Transverse colon (tissue), 4 donors: Measurements from ENCODE around the gene PMS1. TPM values are rescaled to one million over a fixed set of nuclear protein-coding genes. Genes with fewer than 3 reads are reported as not detected.

ENCODE experiments used
- DNase-seq: peaks from one replicate; pipeline ENCODE4 v3.0.0-alpha.2; 2019
- H3K27ac ChIP-seq, 4 donors: fragments of 200-600 bp; sonication (generic); 2 replicates each; pipeline ENCODE4 v1.5.1; 2016 to 2018; ENCODE audit warnings: inconsistent platforms in 4 of 4
- H3K27me3 ChIP-seq: fragments of 200-600 bp; sonication (generic); 2 replicates; pipeline ENCODE4 v1.5.1; 2017; ENCODE audit warnings: inconsistent platforms
- H3K36me3 ChIP-seq, 4 donors: fragments of 200-600 bp; sonication (generic); 2 replicates each; pipeline ENCODE4 v1.5.1; 2017 to 2019; ENCODE audit warnings: inconsistent platforms in 4 of 4
- H3K4me1 ChIP-seq, 4 donors: fragments of 200-600 bp; sonication (generic); 2 replicates each; pipeline ENCODE4 v1.5.1; 2017 to 2020; ENCODE audit warnings: inconsistent platforms in 4 of 4
- H3K4me3 ChIP-seq, 4 donors: fragments of 200-600 bp; sonication (generic); 1 replicate in 1 of 4; 2 replicates in 3 of 4; pipeline versions ENCODE4 v1.5.1 to v1.6.1; 2017 to 2019; ENCODE audit warnings: inconsistent platforms in 4 of 4
- H3K9me3 ChIP-seq, 2 donors: fragments of 200-600 bp; sonication (generic); 2 replicates each; pipeline ENCODE4 v1.5.1; 2017 to 2019; ENCODE audit warnings: inconsistent platforms in 2 of 2
- CTCF ChIP-seq, 5 experiments: fragments of 200-600 bp in 3 of 5; fragments of 450-650 bp in 2 of 5; sonication (generic) in 3 of 5; IDR thresholded peaks; 1 replicate in 2 of 5; 2 replicates in 3 of 5; pipeline ENCODE4 v1.5.1; 2016 to 2017; ENCODE audit warnings: antibody characterized with exemption in 5 of 5, inconsistent platforms in 3 of 5, mild to moderate bottlenecking in 2 of 5, moderate library complexity in 1 of 5
- EP300 ChIP-seq: sonication (generic); formaldehyde crosslinking; IDR thresholded peaks from one replicate; pipeline ENCODE4 v1.6.1; 2017; ENCODE audit warnings: antibody characterized with exemption, low read depth
- POLR2A ChIP-seq: fragments of 450-650 bp; IDR thresholded peaks from one replicate; pipeline ENCODE4 v1.6.1; 2016; ENCODE audit warnings: antibody characterized with exemption, mild to moderate bottlenecking, moderate library complexity
- POLR2AphosphoS5 ChIP-seq, 3 donors: sonication (generic); formaldehyde crosslinking; IDR thresholded peaks; one replicate each; pipeline ENCODE4 v1.6.1; 2016; ENCODE audit warnings: antibody characterized with exemption in 3 of 3
- WGBS, 2 donors: methylation state at CpG; one replicate each; pipeline ENCODE4 v1.1.5; 2018; ENCODE audit warnings: low coverage in 1 of 2; 5-methylcytosine and 5-hydroxymethylcytosine counted together
- in situ Hi-C, 4 donors: fragments of 200-750 bp; cut with MboI; loops; one replicate each; pipeline versions ENCODE4 v1.15.0 to v1.15.1; 2017; ENCODE audit warnings: low sequenced_read_pairs in 3 of 4, low pct_ligation_motif_present in 1 of 4, low pct_unique_long_range_greater_than_20kb in 1 of 4
- intact Hi-C: fragments of 100-400 bp; cut with DNase I; formaldehyde crosslinking; loops from one replicate; pipeline ENCODE4 v1.15.1; 2023; ENCODE audit warnings: low total_unique reads
- total RNA-seq, 4 donors: library from RNA; depleted of rRNA; stranded (reverse); fragments of >200 nt; gene quantifications; one replicate each; pipeline ENCODE4 v1.1.0, GENCODE V29; 2016

The PMS1 gene
- total RNA-seq, 4 donors from 2014 or later = 5.2 to 19.1 (median 9.7) TPM

- Histone ChIP-seq H3K4me3 (no peak overlapping the region), H3K27me3 (no peaks in the 10 kb centered on the region), H3K9me3 (no peaks in the 10 kb centered on the region), H3K36me3 (peaks cover 0 to 10% (median 0%) of the 10 kb centered on the region in 4 donors), H3K4me1 (peaks cover 0 to 12% (median 0%) of the 10 kb centered on the region in 4 donors), H3K27ac (no peak overlapping the region)
- no peak for DNase-seq
- intact Hi-C loops (no loop called here), in situ Hi-C loops (no loop called here)
- no peak for TF ChIP-seq EP300
- no peak for TF ChIP-seq CTCF (IDR thresholded peaks at IDR 0.05)
- no peak for TF ChIP-seq POLR2A
- no peak for TF ChIP-seq POLR2AphosphoS5 (IDR thresholded peaks at IDR 0.05)
Measured at GRCh38 chr2:189841019-189841418, 56.8 kb downstream of the PMS1 start.

- DNase-seq = no peak
- WGBS, 2 donors = 76 to 89% methylated on average over 2 of the region's 2 CpGs
- peaks cover 0 to 13% (median 0%) of the 10 kb centered on the region in 4 donors for H3K36me3 ChIP-seq
- H3K4me1 ChIP-seq = no peaks in the 10 kb centered on the region
- TF ChIP-seq CTCF (IDR thresholded peaks at IDR 0.05) (no peak), POLR2AphosphoS5 (IDR thresholded peaks at IDR 0.05) (no peak), POLR2A (no peak), EP300 (no peak)
- H3K9me3 ChIP-seq = no peaks in the 10 kb centered on the region
- H3K4me3 ChIP-seq = no peak overlapping the region
- H3K27ac ChIP-seq = no peak overlapping the region
- in situ Hi-C loops (no loop called here), intact Hi-C loops (loop anchor here (1.0 kb wide), 1 partner anchor 12 kb away; no protein-coding TSS in a partner anchor)
- H3K27me3 ChIP-seq = no peaks in the 10 kb centered on the region
Measured at GRCh38 chr2:189848276-189848675, 64.0 kb downstream of the PMS1 start.

- Histone ChIP-seq H3K4me1 (no peaks in the 10 kb centered on the region), H3K4me3 (no peak overlapping the region), H3K9me3 (no peaks in the 10 kb centered on the region), H3K27me3 (no peaks in the 10 kb centered on the region), H3K27ac (no peak overlapping the region), H3K36me3 (peaks cover 0 to 13% (median under 1%) of the 10 kb centered on the region in 4 donors)
- intact Hi-C loops = no loop called here
- no peak for DNase-seq
- in situ Hi-C loops = no loop called here
- no peak for TF ChIP-seq POLR2AphosphoS5 (IDR thresholded peaks at IDR 0.05)
- no peak for TF ChIP-seq EP300
- TF ChIP-seq CTCF (IDR thresholded peaks at IDR 0.05) = no peak
- no peak for TF ChIP-seq POLR2A
- 88 to 90% methylated on average over 2 of the region's 2 CpGs for WGBS, 2 donors
Measured at GRCh38 chr2:189849550-189849949, 65.3 kb downstream of the PMS1 start.

- in situ Hi-C loops (no loop called here), intact Hi-C loops (no loop called here)
- Histone ChIP-seq H3K27ac (no peak overlapping the region), H3K4me1 (no peaks in the 10 kb centered on the region), H3K36me3 (peaks cover 0 to 8% (median 0%) of the 10 kb centered on the region in 4 donors), H3K4me3 (no peak overlapping the region), H3K9me3 (no peaks in the 10 kb centered on the region), H3K27me3 (no peaks in the 10 kb centered on the region)
- WGBS, 2 donors = 68 to 83% methylated on average over 1 of the region's 1 CpG
- no peak for DNase-seq
- TF ChIP-seq POLR2A = no peak
- TF ChIP-seq EP300 = no peak
- no peak for TF ChIP-seq POLR2AphosphoS5 (IDR thresholded peaks at IDR 0.05)
Measured at GRCh38 chr2:189851174-189851826, 67.0 kb downstream of the PMS1 start.
